RWPE1 (cell line): Measurements from ENCODE around the gene NUDT13.

Experiments used
- CTCF ChIA-PET: fragments of 350-600 bp; sonication (Branson Sonifier 250); formaldehyde crosslinking; extraction: SDS; loops from one replicate; lab custom pipeline; 2021; lab: Yijun Ruan, JAX
- POLR2A ChIA-PET: fragments of 400-600 bp; formaldehyde crosslinking; extraction: SDS; loops from one replicate; lab custom pipeline; 2020; ENCODE audit warnings: antibody characterized with exemption; ENCODE audit not compliant: low non-redundant PET; lab: Yijun Ruan, JAX
- DNase-seq: peaks from one replicate; pipeline ENCODE4 v3.0.0; 2012; ENCODE audit warnings: low spot score
- H3K27ac ChIP-seq: fragments of 450-650 bp; 2 replicates; pipeline ENCODE4 v1.5.1; 2017
- CTCF ChIP-seq: fragments of 450-650 bp; conservative IDR thresholded peaks from 2 replicates; pipeline ENCODE4 v1.5.1; 2017; ENCODE audit warnings: low read depth, mild to moderate bottlenecking

NUDT13 gene

DNA sequence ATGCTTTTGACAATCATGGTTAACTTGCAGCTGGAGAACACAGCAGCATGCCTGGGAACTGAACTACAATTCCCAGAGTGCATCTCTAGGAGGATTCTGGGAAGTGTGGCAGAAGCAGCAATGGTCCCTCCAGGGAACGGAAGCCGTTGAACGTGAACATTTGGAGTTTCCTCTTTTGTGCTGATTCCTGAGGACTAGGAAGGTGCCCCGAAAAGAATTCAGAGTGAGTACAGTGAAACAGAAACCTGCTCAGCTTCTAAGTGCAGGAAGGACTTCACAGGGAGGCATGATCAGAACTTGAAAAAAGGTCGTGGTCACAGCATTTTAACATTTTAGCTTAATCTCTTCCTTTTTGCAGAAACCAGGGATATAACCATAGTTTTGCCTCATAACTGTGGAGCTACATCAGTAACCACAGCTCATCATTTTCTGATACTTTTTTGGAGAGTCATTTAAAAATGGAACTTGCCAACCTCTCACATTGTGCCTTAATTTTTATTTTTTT lies at the start of gene NUDT13:
NUDT13 (plus strand) TSS at position 111 of the 505 bp plus-strand sequence. CDS start 3,911 bp downstream, outside the sequence.
- DNase-seq, result peak; percentile 63
- ChIA-PET POLR2A (interaction anchor here (0.5 to 1.0 kb wide), 2 partner anchors 13 to 45 kb away, joined by 3 to 8 read pairs; partner anchors contain the start of gene P4HA1), CTCF (interaction anchor here (0.7 kb wide), 2 partner anchors 12 to 47 kb away, joined by 3 read pairs; no protein-coding TSS in a partner anchor)
- TF ChIP-seq CTCF, result no peak
- H3K27ac ChIP-seq, result peak within 1 kb of the TSS; percentile 87

DNA sequence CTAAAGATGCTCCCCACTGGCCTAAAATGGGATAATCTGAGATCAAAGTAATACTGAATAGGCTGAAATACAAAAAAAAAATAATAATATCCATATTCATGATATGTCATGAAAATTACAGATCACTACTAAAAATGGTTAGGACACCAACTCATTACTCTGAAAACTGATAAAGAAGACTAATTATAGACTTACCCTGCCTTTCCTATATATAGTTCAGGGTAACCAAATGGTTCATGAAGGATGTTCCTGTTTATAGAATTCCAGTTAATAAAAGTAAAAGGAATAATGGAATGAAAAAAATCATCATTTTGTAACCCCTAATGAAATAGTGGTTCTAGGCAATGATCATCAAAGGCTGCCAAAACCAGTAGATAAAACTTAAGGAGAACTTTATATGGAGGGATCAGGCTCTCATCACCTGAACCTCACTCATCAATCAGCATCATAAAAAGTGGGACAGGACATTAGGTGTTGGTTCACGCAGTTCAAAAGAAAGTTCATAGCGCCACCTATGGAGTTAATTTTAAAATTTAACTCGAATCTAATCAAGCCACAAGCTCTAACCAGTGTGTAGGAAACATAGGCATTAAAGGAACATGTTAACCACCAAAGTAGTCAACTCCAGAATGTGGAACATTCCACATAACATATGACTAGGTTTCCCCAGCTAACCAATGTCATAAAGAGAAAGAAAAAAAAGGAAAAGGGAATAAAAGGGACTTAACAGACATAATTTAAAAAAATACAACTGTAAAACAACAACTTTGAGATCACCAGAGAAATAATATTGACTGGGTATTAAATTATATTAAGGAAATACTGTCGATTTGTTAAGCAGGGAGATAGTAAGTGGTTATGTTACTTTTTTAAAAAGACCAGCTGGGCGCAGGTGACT lies 49.3 kb upstream of the NUDT13 start:
- DNase-seq, result peak; percentile 55
- ChIA-PET CTCF (interaction anchor here (0.6 to 1.6 kb wide), 11 partner anchors 9 to 704 kb away, joined by 3 to 5 read pairs (median 3); no protein-coding TSS in a partner anchor), POLR2A (interaction anchor here (0.5 kb wide), 1 partner anchor 144 kb away, joined by 9 read pairs; no protein-coding TSS in a partner anchor)
- H3K27ac ChIP-seq, result no peak overlapping the region
- peak; percentile 59; the same call in 1 of the 2 replicates for TF ChIP-seq CTCF

GRCh38 chr10:73061743-73062142 lies 48.5 kb upstream of the NUDT13 start:
- CTCF ChIA-PET, result interaction anchor here (0.6 to 1.6 kb wide), 12 partner anchors 10 to 705 kb away, joined by 3 to 5 read pairs (median 3); no protein-coding TSS in a partner anchor
- POLR2A ChIA-PET, result interaction anchor here (0.5 kb wide), 1 partner anchor 143 kb away, joined by 9 read pairs; no protein-coding TSS in a partner anchor
- H3K27ac ChIP-seq, result no peak overlapping the region

GRCh38 chr10:73065441-73065840 lies 44.8 kb upstream of the NUDT13 start:
- POLR2A ChIA-PET, result no interaction called here
- CTCF ChIA-PET, result no interaction called here

More at GRCh38 chr10:73061743-73062142, 48.5 kb upstream of the NUDT13 start:
- DNase-seq, result no peak
- TF ChIP-seq CTCF, result no peak

DNA sequence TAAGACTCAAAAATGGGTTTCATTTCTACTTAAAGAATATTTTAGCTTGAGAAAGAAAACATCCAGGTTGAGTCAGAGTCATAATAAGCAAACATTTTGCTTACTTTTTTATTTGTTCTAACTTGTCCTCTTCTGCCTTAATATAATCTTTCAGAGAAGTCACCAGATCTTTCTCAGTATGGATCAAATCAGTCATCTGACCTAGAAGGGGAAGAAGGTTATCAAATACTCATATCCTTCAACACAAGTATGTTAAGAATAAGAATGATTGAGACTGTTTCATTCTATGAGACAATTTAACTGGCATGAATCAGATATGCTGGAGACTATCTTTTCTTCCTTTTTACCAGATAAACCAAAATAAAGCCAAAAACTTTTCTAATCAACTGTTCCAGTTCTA lies 36.6 kb upstream of the NUDT13 start:
- TF ChIP-seq CTCF, result no peak
- no peak overlapping the region for H3K27ac ChIP-seq
- CTCF ChIA-PET, result interaction anchor here (0.6 kb wide), 1 partner anchor 118 kb away, joined by 3 read pairs; no protein-coding TSS in a partner anchor
- POLR2A ChIA-PET, result no interaction called here
- DNase-seq, result no peak

More at GRCh38 chr10:73065441-73065840, 44.8 kb upstream of the NUDT13 start:
- no peak for TF ChIP-seq CTCF
- DNase-seq, result no peak
- H3K27ac ChIP-seq, result no peak overlapping the region

- no peak for TF ChIP-seq CTCF
- DNase-seq, result no peak
- H3K27ac ChIP-seq, result no peak overlapping the region
- CTCF ChIA-PET, result interaction anchor here (0.6 kb wide), 2 partner anchors 256 to 400 kb away, joined by 3 to 4 read pairs; no protein-coding TSS in a partner anchor
- POLR2A ChIA-PET, result no interaction called here
Observed at GRCh38 chr10:73075829-73076228, 34.4 kb upstream of the NUDT13 start.
